Suprapubic skin (tissue), 4 donors: Measurements from ENCODE around the gene CACNA2D1. TPM values are rescaled to one million over a fixed set of nuclear protein-coding genes. Genes with fewer than 3 reads are reported as not detected.

Experiments
- DNase-seq, 2 donors: peaks; one replicate each; pipeline ENCODE4 v3.0.0-alpha.2; 2019; ENCODE audit warnings: low spot score in 2 of 2
- H3K27ac ChIP-seq: fragments of 200-600 bp; sonication (generic); one replicate; pipeline ENCODE4 v1.5.1; 2019
- H3K27me3 ChIP-seq: fragments of 200-600 bp; sonication (generic); one replicate; pipeline ENCODE4 v1.5.1; 2019
- H3K36me3 ChIP-seq: fragments of 200-600 bp; sonication (generic); one replicate; pipeline ENCODE4 v1.5.1; 2019
- H3K4me1 ChIP-seq: fragments of 200-600 bp; sonication (generic); one replicate; pipeline ENCODE4 v1.5.1; 2019
- H3K4me3 ChIP-seq: fragments of 200-600 bp; sonication (generic); one replicate; pipeline ENCODE4 v1.5.1; 2019; ENCODE audit warnings: mild to moderate bottlenecking
- H3K9me3 ChIP-seq: fragments of 200-600 bp; sonication (generic); one replicate; pipeline ENCODE4 v1.5.1; 2019
- EP300 ChIP-seq: sonication (generic); formaldehyde crosslinking; IDR thresholded peaks from one replicate; pipeline ENCODE4 v1.6.1; 2017; ENCODE audit warnings: antibody characterized with exemption
- POLR2A ChIP-seq, 2 donors: fragments of 450-650 bp; IDR thresholded peaks; one replicate each; pipeline ENCODE4 v1.6.1; 2017; ENCODE audit warnings: antibody characterized with exemption in 2 of 2, mild to moderate bottlenecking in 2 of 2, moderate library complexity in 2 of 2
- POLR2AphosphoS5 ChIP-seq, 3 donors: sonication (generic); formaldehyde crosslinking; IDR thresholded peaks; one replicate each; pipeline ENCODE4 v1.6.1; 2017; ENCODE audit warnings: antibody characterized with exemption in 3 of 3
- WGBS: methylation state at CpG from one replicate; pipeline ENCODE4 v1.1.5; 2018; 5-methylcytosine and 5-hydroxymethylcytosine counted together
- total RNA-seq, 4 donors: library from RNA; depleted of rRNA; stranded (reverse); fragments of >200 nt; gene quantifications; one replicate each; pipeline ENCODE4 v1.1.0, GENCODE V29; 2016
- TF ChIP-seq, protein P1 (sequence below), 2 donors: fragments of 200-600 bp in 1 of 2; fragments of 450-650 bp in 1 of 2; sonication (generic) in 1 of 2; IDR thresholded peaks; one replicate each; pipeline ENCODE4 v1.5.1; 2016 to 2019; ENCODE audit warnings: antibody characterized with exemption in 2 of 2, mild to moderate bottlenecking in 1 of 2, moderate library complexity in 1 of 2

Gene CACNA2D1
- total RNA-seq, 4 donors from 2014 or later, result 9.3 to 16.9 (median 10.6) TPM

- no peaks in the 10 kb centered on the region for H3K4me1 ChIP-seq
- DNase-seq, result no peak
- H3K36me3 ChIP-seq, result no peaks in the 10 kb centered on the region
- H3K27ac ChIP-seq, result no peak overlapping the region
- H3K4me3 ChIP-seq, result no peak overlapping the region
- 84% methylated on average over 7 of the region's 7 CpGs for WGBS
- no peaks in the 10 kb centered on the region for H3K9me3 ChIP-seq
- H3K27me3 ChIP-seq, result no peaks in the 10 kb centered on the region
- no peak for TF ChIP-seq POLR2A (IDR thresholded peaks at IDR 0.05)
- TF ChIP-seq, protein P1, sequence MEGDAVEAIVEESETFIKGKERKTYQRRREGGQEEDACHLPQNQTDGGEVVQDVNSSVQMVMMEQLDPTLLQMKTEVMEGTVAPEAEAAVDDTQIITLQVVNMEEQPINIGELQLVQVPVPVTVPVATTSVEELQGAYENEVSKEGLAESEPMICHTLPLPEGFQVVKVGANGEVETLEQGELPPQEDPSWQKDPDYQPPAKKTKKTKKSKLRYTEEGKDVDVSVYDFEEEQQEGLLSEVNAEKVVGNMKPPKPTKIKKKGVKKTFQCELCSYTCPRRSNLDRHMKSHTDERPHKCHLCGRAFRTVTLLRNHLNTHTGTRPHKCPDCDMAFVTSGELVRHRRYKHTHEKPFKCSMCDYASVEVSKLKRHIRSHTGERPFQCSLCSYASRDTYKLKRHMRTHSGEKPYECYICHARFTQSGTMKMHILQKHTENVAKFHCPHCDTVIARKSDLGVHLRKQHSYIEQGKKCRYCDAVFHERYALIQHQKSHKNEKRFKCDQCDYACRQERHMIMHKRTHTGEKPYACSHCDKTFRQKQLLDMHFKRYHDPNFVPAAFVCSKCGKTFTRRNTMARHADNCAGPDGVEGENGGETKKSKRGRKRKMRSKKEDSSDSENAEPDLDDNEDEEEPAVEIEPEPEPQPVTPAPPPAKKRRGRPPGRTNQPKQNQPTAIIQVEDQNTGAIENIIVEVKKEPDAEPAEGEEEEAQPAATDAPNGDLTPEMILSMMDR (IDR thresholded peaks at IDR 0.05), result no peak
- TF ChIP-seq POLR2AphosphoS5 (IDR thresholded peaks at IDR 0.05), result no peak
- TF ChIP-seq EP300, result no peak
Observed at GRCh38 chr7:82450759-82451158, 7.2 kb upstream of the CACNA2D1 start.

- H3K4me1 ChIP-seq, result no peaks in the 10 kb centered on the region
- no peak overlapping the region for H3K4me3 ChIP-seq
- TF ChIP-seq, protein P1 (IDR thresholded peaks at IDR 0.05), result no peak
- TF ChIP-seq POLR2AphosphoS5 (IDR thresholded peaks at IDR 0.05), result no peak
- no peak for TF ChIP-seq POLR2A (IDR thresholded peaks at IDR 0.05)
- TF ChIP-seq EP300, result no peak
- H3K36me3 ChIP-seq, result no peaks in the 10 kb centered on the region
- WGBS, result 70% methylated on average over 2 of the region's 2 CpGs
- DNase-seq, result no peak
- H3K9me3 ChIP-seq, result no peaks in the 10 kb centered on the region
- no peaks in the 10 kb centered on the region for H3K27me3 ChIP-seq
- H3K27ac ChIP-seq, result no peak overlapping the region
Observed at GRCh38 chr7:82449910-82450309, 6.3 kb upstream of the CACNA2D1 start.

DNA sequence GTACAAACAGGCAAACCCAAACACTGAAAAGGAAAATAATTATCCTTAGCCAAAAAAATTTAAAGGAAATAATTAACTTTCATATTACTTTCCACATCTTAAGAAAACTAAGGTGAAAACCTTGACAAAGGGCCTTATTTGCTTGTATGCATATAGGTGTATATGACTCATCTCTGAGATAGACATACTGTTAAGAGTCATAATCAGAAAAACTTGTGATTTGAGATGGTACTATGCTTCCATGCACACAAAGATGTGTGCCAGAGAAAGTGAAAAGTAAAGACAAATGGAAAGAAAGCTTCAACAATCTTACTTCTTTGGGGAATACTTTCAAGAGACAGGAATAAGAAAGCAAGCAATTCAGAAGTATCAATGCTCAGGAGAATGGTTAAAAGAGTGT lies 3.3 kb upstream of the CACNA2D1 start:
- Histone ChIP-seq H3K4me1 (peaks cover 17% of the 10 kb centered on the region), H3K9me3 (no peaks in the 10 kb centered on the region), H3K36me3 (no peaks in the 10 kb centered on the region), H3K4me3 (no peak overlapping the region), H3K27me3 (no peaks in the 10 kb centered on the region), H3K27ac (no peak overlapping the region)
- no peak for DNase-seq
- TF ChIP-seq EP300 (no peak), POLR2AphosphoS5 (IDR thresholded peaks at IDR 0.05) (no peak), POLR2A (IDR thresholded peaks at IDR 0.05) (no peak)
- TF ChIP-seq, protein P1 (IDR thresholded peaks at IDR 0.05), result no peak

DNA sequence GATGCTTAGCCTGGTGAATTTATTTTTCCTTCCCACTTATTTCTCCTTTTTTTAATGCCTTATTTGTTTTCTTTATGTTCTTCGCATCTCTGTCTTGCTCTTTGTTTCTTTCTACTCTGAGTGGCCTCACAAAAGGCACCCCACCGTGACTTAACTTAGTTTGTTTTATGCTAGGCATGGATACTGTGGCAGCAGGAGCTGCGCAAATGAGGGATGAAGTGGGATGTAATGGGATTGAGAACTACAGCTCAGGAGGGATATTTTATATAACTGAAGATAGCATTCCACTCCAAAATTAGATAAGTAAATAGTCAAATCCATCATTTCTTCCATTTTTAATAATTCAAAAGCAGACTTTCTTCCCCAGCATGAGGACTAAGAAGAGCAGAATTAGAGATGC lies 1.7 kb upstream of the CACNA2D1 start:
- H3K27ac ChIP-seq, result no peak overlapping the region
- no peak overlapping the region for H3K4me3 ChIP-seq
- H3K36me3 ChIP-seq, result no peaks in the 10 kb centered on the region
- no peak for DNase-seq
- WGBS, result 99% methylated on average over 3 of the region's 3 CpGs
- no peaks in the 10 kb centered on the region for H3K9me3 ChIP-seq
- no peaks in the 10 kb centered on the region for H3K27me3 ChIP-seq
- TF ChIP-seq EP300 (no peak), POLR2A (IDR thresholded peaks at IDR 0.05) (no peak), POLR2AphosphoS5 (IDR thresholded peaks at IDR 0.05) (no peak)
- TF ChIP-seq, protein P1 (IDR thresholded peaks at IDR 0.05), result no peak
- peaks cover 20% of the 10 kb centered on the region for H3K4me1 ChIP-seq

DNA sequence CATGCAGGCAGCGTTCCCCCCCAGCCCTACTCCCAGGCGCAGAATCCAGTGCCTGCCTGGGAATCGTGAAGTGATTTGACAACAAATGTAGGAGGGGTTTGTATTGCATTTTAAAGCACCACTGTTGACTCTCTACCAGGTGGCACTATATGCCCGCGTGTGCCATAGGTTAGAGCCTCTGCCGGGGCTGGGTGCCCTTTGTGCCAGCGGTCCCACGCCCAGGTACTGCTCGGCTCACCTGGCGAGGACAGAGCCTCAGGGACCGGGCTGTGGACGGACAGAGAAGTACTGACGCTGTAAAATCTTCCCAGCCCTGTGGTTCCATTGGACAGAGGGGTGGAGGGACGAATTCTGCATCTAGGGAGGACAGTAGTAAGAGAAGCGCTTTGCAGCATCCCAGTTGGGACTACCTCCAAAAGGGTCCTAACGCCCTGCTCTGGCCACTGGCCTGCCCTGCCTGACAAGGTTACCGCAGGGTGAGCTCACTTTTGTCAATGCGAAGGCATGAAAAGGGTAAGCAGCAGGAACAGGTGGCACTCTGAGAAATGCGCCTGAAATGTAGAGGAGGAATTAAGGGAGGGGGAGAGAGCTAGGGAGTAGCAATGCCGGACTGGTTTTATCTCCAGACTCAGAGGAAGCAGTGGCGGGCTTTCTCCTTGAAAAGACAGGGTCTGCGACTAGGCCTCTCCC lies 788 bp upstream of the CACNA2D1 start:
- H3K4me3 ChIP-seq, result peak overlapping the region; percentile 93
- peaks cover 20% of the 10 kb centered on the region for H3K4me1 ChIP-seq
- H3K9me3 ChIP-seq, result no peaks in the 10 kb centered on the region
- H3K27me3 ChIP-seq, result no peaks in the 10 kb centered on the region
- 36% methylated on average over 18 of the region's 22 CpGs for WGBS
- no peak for TF ChIP-seq POLR2A (IDR thresholded peaks at IDR 0.05)
- TF ChIP-seq, protein P1 (IDR thresholded peaks at IDR 0.05), result peak in 1 of 2 donors; percentile 14
- H3K36me3 ChIP-seq, result no peaks in the 10 kb centered on the region
- peak overlapping the region; percentile 91 for H3K27ac ChIP-seq
- DNase-seq, result no peak
